ENCODE results near the gene NACC1.

The NACC1 gene

GRCh38 chr19:13120817-13121216, 2.8 kb downstream of the NACC1 start:
- H3F3A ChIP-seq (ENCODE audit: control insufficient read depth, insufficient read depth), result peaks cover 6% of the 10 kb centered on the region
- no peak overlapping the region for H3K27ac ChIP-seq (ENCODE audit: low read depth, low read length)
- no peaks in the 10 kb centered on the region for H3K27me3 ChIP-seq (ENCODE audit: control insufficient read depth, low read length)
- H4K20me1 ChIP-seq (ENCODE audit: control insufficient read depth, insufficient read depth, low read depth, low read length), result peaks cover 25% of the 10 kb centered on the region
- no peak for TF ChIP-seq EZH2phosphoT487 (IDR thresholded peaks at IDR 0.05; ENCODE audit: borderline replicate concordance, low read length)
- TF ChIP-seq, protein P1, sequence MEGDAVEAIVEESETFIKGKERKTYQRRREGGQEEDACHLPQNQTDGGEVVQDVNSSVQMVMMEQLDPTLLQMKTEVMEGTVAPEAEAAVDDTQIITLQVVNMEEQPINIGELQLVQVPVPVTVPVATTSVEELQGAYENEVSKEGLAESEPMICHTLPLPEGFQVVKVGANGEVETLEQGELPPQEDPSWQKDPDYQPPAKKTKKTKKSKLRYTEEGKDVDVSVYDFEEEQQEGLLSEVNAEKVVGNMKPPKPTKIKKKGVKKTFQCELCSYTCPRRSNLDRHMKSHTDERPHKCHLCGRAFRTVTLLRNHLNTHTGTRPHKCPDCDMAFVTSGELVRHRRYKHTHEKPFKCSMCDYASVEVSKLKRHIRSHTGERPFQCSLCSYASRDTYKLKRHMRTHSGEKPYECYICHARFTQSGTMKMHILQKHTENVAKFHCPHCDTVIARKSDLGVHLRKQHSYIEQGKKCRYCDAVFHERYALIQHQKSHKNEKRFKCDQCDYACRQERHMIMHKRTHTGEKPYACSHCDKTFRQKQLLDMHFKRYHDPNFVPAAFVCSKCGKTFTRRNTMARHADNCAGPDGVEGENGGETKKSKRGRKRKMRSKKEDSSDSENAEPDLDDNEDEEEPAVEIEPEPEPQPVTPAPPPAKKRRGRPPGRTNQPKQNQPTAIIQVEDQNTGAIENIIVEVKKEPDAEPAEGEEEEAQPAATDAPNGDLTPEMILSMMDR (IDR thresholded peaks at IDR 0.05; ENCODE audit: low read depth, low read length, poor library complexity, severe bottlenecking), result no peak
- H3K4me1 ChIP-seq (ENCODE audit: control insufficient read depth, low read length), result peaks cover 29% of the 10 kb centered on the region
- peaks cover 83% of the 10 kb centered on the region for H3K79me2 ChIP-seq (ENCODE audit: control insufficient read depth, low read length)
- H3K9me3 ChIP-seq (ENCODE audit: control insufficient read depth, insufficient read depth, low read length), result no peaks in the 10 kb centered on the region
- peaks cover 39% of the 10 kb centered on the region for H3K36me3 ChIP-seq (ENCODE audit: control insufficient read depth, low read length)
- H3K4me2 ChIP-seq (ENCODE audit: low read length), result no peak overlapping the region
- no peaks in the 10 kb centered on the region for H3K9me2 ChIP-seq (replicated peaks; ENCODE audit: control insufficient read depth, low read length)
- no peak overlapping the region for H3K4me3 ChIP-seq (ENCODE audit: low read length)

GRCh38 chr19:13121551-13122274, 3.6 kb downstream of the NACC1 start:
- no peaks in the 10 kb centered on the region for H3K27me3 ChIP-seq (ENCODE audit: control insufficient read depth, low read length)
- H3K36me3 ChIP-seq (ENCODE audit: control insufficient read depth, low read length), result peaks cover 46% of the 10 kb centered on the region
- peaks cover 25% of the 10 kb centered on the region for H4K20me1 ChIP-seq (ENCODE audit: control insufficient read depth, insufficient read depth, low read depth, low read length)
- H3K27ac ChIP-seq (ENCODE audit: low read depth, low read length), result no peak overlapping the region
- no peaks in the 10 kb centered on the region for H3K9me2 ChIP-seq (replicated peaks; ENCODE audit: control insufficient read depth, low read length)
- peaks cover 6% of the 10 kb centered on the region for H3F3A ChIP-seq (ENCODE audit: control insufficient read depth, insufficient read depth)
- H3K4me2 ChIP-seq (ENCODE audit: low read length), result no peak overlapping the region
- no peak overlapping the region for H3K4me3 ChIP-seq (ENCODE audit: low read length)
- TF ChIP-seq, protein P1 (IDR thresholded peaks at IDR 0.05; ENCODE audit: low read depth, low read length, poor library complexity, severe bottlenecking), result no peak
- no peak for TF ChIP-seq EZH2phosphoT487 (IDR thresholded peaks at IDR 0.05; ENCODE audit: borderline replicate concordance, low read length)
- no peaks in the 10 kb centered on the region for H3K9me3 ChIP-seq (ENCODE audit: control insufficient read depth, insufficient read depth, low read length)
- H3K79me2 ChIP-seq (ENCODE audit: control insufficient read depth, low read length), result peaks cover 84% of the 10 kb centered on the region
- H3K4me1 ChIP-seq (ENCODE audit: control insufficient read depth, low read length), result peaks cover 28% of the 10 kb centered on the region

DNA sequence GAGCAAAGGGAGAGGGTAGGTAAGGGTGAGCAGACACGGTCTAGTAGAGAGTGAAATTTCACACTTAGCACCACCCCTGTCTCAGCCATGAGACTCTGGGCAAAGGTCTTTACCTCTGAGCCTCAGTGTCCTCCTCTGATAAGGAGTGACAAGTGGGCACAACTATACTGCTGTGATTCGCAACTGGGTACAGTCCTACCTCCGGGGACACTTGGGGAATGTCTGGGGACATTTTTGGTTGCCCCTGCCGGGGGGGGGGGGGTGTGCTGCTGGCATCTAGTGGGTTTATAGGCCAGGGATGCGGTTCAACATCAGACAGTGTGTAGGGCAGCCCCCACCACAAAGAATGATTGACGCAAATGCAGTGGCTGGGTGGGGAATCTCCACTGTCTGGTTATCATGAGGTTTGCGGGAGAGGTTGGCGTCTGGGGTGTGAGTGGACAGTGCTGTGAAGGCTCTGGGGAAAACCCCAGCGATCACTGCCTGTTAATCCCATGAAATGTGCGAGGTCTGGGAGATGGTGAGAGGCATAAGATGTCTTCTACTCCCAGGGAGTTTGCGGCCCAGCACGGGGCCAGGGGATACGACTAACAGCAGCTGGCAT, 4.3 kb downstream of the NACC1 start:
- Histone ChIP-seq H4K20me1 (ENCODE audit: control insufficient read depth, insufficient read depth, low read depth, low read length) (peaks cover 25% of the 10 kb centered on the region), H3K4me2 (ENCODE audit: low read length) (no peak overlapping the region), H3K9me3 (ENCODE audit: control insufficient read depth, insufficient read depth, low read length) (no peaks in the 10 kb centered on the region), H3K4me3 (ENCODE audit: low read length) (no peak overlapping the region), H3K4me1 (ENCODE audit: control insufficient read depth, low read length) (peaks cover 21% of the 10 kb centered on the region), H3K9me2 (replicated peaks; ENCODE audit: control insufficient read depth, low read length) (no peaks in the 10 kb centered on the region), H3K27ac (ENCODE audit: low read depth, low read length) (no peak overlapping the region), H3K36me3 (ENCODE audit: control insufficient read depth, low read length) (peaks cover 46% of the 10 kb centered on the region), H3K27me3 (ENCODE audit: control insufficient read depth, low read length) (no peaks in the 10 kb centered on the region), H3F3A (ENCODE audit: control insufficient read depth, insufficient read depth) (peaks cover under 1% of the 10 kb centered on the region; the same call in 1 of the 2 replicates), H3K79me2 (ENCODE audit: control insufficient read depth, low read length) (peaks cover 88% of the 10 kb centered on the region)
- TF ChIP-seq, protein P1 (IDR thresholded peaks at IDR 0.05; ENCODE audit: low read depth, low read length, poor library complexity, severe bottlenecking), result no peak
- no peak for TF ChIP-seq EZH2phosphoT487 (IDR thresholded peaks at IDR 0.05; ENCODE audit: borderline replicate concordance, low read length)
